Epithelial cell of esophagus (primary cell): ENCODE data around the gene ST6GALNAC1.
"Not testable (repeated sequence)": the region's sequence is repeated elsewhere in the genome, so short reads cannot be mapped to it uniquely, and the experiment has no call there.

ENCODE experiments used
- DNase-seq: peaks from one replicate; pipeline ENCODE4 v3.0.0; 2010; ENCODE audit warnings: low read depth
- H3K4me3 ChIP-seq: 2 replicates; pipeline ENCODE4 v1.5.1; 2011; ENCODE audit warnings: mild to moderate bottlenecking, low read length, control low read depth
- TF ChIP-seq, protein P1 (sequence below): IDR thresholded peaks from 2 replicates; pipeline ENCODE4 v1.5.1; 2011; ENCODE audit warnings: low read depth, mild to moderate bottlenecking, low read length, control low read depth, inconsistent platforms; ENCODE audit not compliant: insufficient read depth; ENCODE audit errors: missing control alignments

The ST6GALNAC1 gene

DNA sequence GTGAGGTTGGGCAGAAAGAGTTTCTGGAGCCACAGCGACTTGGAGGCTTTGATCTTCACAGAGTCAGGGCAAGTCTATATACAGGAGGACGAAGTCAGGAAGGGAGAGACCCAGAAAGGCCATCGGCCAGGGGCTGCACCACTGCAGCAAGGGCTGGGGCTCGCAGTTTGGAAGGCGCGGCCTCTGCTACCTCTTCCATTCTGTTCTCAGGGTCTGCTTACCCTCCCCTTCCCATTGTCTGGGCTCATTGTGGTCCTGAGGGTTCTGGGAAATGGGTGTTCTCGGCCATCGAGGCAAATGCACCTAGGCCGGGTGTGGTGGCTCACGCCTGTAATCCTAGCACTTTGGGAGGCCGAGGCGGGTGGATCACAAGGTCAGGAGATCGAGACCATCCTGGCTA is 16.0 kb downstream of the ST6GALNAC1 start:
- H3K4me3 ChIP-seq: no peak overlapping the region
- TF ChIP-seq, protein P1, sequence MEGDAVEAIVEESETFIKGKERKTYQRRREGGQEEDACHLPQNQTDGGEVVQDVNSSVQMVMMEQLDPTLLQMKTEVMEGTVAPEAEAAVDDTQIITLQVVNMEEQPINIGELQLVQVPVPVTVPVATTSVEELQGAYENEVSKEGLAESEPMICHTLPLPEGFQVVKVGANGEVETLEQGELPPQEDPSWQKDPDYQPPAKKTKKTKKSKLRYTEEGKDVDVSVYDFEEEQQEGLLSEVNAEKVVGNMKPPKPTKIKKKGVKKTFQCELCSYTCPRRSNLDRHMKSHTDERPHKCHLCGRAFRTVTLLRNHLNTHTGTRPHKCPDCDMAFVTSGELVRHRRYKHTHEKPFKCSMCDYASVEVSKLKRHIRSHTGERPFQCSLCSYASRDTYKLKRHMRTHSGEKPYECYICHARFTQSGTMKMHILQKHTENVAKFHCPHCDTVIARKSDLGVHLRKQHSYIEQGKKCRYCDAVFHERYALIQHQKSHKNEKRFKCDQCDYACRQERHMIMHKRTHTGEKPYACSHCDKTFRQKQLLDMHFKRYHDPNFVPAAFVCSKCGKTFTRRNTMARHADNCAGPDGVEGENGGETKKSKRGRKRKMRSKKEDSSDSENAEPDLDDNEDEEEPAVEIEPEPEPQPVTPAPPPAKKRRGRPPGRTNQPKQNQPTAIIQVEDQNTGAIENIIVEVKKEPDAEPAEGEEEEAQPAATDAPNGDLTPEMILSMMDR: no peak
- no peak for DNase-seq

GRCh38 chr17:76626442-76626841 is 17.1 kb downstream of the ST6GALNAC1 start:
- TF ChIP-seq, protein P1: no peak
- no peak overlapping the region for H3K4me3 ChIP-seq

GRCh38 chr17:76625496-76625895 is 18.1 kb downstream of the ST6GALNAC1 start:
- no peak for DNase-seq
- TF ChIP-seq, protein P1: no peak
- no peak overlapping the region for H3K4me3 ChIP-seq

More at GRCh38 chr17:76626442-76626841, 17.1 kb downstream of the ST6GALNAC1 start:
- DNase-seq: peak; percentile 74

- DNase-seq: peak; percentile 76
- no peak overlapping the region for H3K4me3 ChIP-seq
- TF ChIP-seq, protein P1: peak; percentile 67
These were observed 20.0 kb downstream of the ST6GALNAC1 start for GRCh38 chr17:76623271-76624146.

- no peak for DNase-seq
- no peak overlapping the region for H3K4me3 ChIP-seq
- TF ChIP-seq, protein P1: no peak
These were observed 25.7 kb downstream of the ST6GALNAC1 start for GRCh38 chr17:76617838-76618237.

- TF ChIP-seq, protein P1: no peak
- no peak overlapping the region for H3K4me3 ChIP-seq
- DNase-seq: no peak
These were observed 28.5 kb downstream of the ST6GALNAC1 start for GRCh38 chr17:76614912-76615617.

DNA sequence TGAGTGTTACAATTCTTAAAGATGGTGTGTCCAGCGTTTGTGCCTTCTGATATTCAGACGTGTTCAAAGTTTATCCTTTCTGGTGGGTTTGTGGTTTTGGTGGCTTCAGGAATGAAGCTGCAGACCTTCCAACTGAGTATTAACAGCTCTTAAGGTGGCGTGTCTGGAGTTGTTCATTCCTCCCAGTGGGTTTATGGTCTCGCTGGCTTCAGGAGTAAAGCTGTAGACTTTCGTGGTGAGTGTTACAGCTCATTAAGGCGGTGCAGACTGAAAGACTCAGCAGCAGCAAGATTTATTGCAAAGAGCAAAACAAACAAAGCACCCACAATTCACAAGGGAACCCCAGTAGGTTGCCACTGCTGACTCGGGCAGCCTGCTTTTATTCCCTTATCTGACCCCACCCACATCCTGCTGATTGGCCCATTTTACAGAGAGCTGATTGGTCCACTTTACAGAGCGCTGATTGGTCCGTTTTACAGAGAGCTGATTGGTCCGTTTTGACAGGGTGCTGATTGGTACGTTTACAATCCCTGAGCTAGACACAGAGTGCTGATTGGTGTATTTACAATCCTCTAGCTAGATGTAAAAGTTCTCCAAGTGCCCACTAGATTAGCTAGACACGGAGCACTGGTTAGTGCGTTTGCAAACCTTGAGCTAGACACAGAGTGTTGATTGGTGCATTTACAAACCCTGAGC is 29.3 kb downstream of the ST6GALNAC1 start:
- not testable (repeated sequence) for DNase-seq

More for the DNA sequence above, 29.3 kb downstream of the ST6GALNAC1 start:
- not testable (repeated sequence) for H3K4me3 ChIP-seq
